Dermis microvascular lymphatic vessel endothelial cell (primary cell): ENCODE data around the gene STK16. TPM values are rescaled to one million over a fixed set of nuclear protein-coding genes. Genes with fewer than 3 reads are reported as not detected.
A peak's percentile ranks its signal among the peaks of the same experiment; 100 is the strongest.

Source experiments
- DNase-seq, 2 donors: peaks; one replicate each; pipeline versions ENCODE4 v3.0.0 to v3.0.0-alpha.2; 2010; ENCODE audit warnings: low read depth in 2 of 2
- total RNA-seq: library from RNA; depleted of rRNA; stranded (reverse); fragments of >200 nt; gene quantifications from 2 replicates; pipeline ENCODE4 v1.2.1, GENCODE V29; 2014

Gene STK16
- total RNA-seq, 1 donor from 2014 or later: 14.5 TPM

DNA sequence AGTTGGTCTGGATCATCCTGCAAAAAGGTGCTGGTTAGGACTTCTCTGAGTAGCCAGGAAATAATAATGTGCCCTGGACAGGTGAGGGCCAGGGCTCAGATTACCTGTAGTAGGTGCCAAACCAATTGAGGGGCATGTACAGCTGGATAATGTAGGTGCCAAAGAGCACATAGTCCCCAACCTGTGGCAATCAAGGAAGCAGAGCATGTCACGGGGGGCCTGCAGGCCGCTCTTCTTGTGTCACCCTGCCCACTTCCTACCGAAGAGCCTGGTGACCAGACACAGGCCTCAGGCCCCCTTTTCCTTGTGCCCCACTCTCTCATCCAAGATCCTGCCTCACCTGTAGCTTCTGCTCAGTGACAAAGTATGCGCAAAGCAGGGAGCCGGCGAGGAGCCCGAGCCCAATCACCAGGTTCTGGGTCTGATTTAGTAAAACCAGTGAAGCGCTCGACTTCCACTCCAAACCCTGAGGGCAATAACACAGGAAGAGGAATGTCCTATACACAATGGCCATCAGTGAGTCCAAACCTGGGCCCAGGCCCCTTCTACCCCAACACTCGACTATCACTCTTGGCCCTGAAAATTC, 31.7 kb upstream of the STK16 start:
- no peak for DNase-seq

- no peak for DNase-seq
These were observed 31.1 kb upstream of the STK16 start for GRCh38 chr2:219214141-219214540.

DNA sequence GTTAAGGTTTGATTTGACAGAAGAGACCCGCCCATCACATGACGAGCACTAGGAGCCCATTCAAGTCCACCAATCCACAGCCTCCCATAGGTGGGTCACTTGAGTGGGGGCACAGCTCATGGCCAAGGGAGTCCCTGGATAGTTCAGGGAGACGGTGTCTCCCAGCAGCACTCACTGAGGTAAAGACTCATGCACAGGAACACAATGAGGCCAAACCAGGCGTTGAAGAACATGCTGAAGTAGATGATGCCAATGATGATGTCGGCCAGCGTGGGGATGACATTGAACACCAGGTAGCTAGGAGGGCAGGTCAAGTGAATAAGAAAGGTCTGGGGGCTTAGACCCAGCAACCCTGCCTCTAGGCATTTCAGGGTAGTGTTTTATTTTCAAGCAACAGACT, 30.5 kb upstream of the STK16 start:
- DNase-seq: no peak

GRCh38 chr2:219215871-219216534, 29.3 kb upstream of the STK16 start:
- DNase-seq: no peak

GRCh38 chr2:219216535-219216915, 28.8 kb upstream of the STK16 start:
- DNase-seq: no peak

DNA sequence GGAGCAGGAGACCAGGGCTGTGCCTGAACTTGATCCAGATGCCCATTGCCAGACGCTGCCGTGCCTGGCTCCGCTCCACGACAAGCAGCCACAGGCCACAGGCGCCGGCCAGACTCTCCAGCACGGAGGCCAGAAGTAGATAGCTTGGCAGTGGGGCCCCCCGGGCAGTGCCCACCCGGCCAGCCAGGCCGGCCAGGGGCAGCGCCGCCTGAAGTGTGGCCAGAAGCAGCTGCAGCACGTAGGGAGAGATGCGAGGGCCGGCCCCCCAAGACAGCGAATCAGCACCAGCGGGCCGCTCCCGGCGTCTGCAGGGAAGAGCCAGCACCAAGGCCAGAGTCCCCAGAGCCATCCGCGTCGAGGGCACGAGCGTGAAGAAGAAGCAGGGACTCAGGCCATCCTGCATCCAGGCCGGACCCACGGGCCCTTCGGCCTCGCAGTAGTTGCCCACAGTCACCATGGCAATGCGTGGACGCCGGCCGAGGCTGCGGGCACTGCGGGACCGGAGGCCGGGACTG, 27.0 kb upstream of the STK16 start:
- DNase-seq: peak in 1 of 2 donors; percentile 79

DNA sequence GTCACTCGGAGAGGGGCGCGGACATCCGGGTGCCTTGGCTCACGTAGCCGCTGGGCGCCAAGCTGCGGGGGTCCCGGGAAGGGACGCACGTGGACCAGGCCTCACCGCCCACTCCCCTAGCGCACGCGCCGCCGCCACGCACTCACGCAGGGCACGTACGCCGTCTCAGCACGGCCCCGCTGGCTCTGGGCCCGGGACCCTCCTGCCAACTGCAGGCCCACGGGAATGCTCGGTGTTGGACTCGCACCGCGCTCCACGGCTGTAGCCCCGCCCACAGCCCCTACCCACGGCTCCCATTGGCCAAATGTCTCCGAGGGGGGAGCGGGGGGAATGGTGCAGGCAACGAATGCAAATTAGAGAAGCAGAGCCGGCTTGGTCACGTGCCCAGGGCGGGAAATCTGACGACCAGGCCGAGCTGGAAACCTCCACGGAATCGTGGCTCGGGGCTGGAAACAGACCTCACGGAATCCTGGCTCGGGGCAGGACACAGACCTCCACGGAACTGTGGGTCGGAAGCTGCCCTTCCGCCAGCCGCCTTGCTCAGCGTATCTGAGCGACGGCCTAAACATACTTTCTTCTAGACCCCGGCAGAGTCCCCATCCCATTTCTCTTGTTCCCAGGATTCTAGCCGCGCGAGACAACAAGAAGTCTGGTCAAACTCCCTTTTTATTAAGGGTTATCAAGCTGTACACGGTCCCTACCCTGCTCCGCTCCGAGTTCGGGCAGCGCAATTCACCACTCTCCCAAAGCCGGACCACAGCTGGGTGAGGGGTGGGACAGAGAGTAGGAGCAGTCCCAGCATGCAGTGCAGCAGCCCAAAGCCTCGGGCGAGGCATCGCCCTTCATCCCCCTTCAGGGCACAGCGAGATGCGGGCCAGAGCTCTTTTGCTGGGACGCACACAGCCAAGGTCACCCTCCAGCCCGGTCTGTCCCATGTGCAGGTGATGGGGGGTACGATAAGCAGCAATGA, 26.3 kb upstream of the STK16 start, which contains the start of gene ABCB6:
Gene ABCB6, minus strand, starts transcription at position 227 of the 970 bp plus-strand sequence. CDS start 285 bp downstream, outside the sequence.
- peak; percentile 83 to 93 for DNase-seq

GRCh38 chr2:219219784-219220532, 25.3 kb upstream of the STK16 start:
- DNase-seq: no peak

DNA sequence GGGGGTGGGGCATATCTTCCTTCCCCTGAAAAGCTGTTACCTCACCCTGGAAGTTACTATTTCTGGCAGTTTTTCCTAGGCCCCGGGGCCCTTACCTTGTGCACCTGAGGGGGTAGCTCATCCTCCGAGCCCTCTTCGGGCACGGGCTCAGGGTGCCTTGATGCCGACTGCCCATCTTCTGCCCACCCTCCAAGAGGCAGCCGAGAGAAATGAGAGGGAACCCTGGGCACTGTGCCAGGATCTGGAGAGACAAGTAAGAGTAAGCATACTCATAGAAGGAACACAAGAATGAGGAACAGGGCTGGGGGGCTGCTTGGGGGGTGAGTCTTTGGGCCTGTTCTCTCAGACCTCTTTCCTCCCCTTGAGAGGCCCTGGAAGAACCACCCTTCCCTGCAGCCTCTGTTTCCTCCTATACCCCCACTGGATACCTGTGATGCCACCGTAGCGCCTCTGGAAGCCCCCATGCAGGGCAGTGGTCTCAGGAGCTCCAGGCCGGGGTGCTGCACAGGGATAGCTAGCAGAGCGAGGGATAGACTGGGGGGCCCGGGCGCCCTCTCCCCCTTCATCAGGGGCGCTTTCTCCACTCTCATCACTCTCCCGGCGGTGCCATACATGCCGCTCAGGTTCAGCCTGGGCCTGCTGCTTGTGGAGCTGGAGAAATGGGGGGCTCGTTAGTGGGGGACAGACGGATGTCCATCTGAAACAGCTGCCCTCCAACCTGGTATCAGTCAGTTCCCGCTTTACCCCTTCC, 24.5 kb upstream of the STK16 start:
- DNase-seq: no peak

DNA sequence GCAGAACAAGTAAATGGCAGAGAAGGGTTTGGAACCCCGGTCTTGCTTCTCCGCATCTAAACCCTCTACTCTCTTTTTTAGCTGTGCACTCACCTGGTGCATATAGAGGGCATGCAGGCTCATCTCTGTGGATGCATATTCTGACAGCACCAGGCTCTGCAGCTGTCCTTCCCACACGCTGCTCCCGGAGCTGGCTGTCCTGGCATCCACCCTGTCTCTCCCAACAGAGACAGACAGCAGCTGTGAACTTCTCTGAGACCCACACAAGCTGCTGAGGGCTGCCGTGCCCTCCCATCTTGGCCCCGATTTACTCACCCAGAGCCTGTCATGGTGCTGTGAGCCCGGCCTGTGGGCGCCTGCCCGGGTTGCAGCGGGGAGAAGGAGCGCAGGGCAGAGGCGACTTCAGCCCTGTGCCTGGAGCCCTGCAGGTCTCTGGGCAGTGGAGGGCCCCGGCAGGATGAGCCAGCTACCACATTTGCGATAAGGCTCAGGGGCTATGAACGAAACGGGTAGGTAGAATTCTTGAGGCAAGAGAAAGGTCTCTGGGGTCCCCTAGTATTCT, 23.2 kb upstream of the STK16 start:
- DNase-seq: no peak

- no peak for DNase-seq
These were observed 21.3 kb upstream of the STK16 start for GRCh38 chr2:219223831-219224610.

- DNase-seq: no peak
These were observed 19.9 kb upstream of the STK16 start for GRCh38 chr2:219225350-219225749.

- DNase-seq: no peak
These were observed 17.0 kb upstream of the STK16 start for GRCh38 chr2:219228041-219228910.

DNA sequence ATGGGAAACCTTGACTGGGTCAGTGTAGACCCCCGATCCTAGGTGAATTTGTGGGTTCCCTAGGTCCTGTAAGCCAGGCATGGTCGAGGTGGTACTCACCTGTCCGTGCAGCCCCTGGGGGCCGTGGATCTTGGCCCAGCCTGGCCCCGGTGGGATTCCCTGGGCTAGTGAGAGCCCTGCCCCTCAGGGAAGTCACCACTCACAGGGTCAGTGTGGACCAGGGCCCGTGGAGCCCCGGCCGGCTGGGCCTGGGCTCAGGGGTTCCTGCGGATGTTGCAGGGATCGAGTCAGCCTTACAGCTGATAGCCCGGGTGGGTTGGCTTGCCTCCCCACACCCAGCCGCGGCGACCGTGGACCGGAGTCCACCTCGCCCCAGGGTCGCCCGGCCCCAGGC, 16.4 kb upstream of the STK16 start:
- DNase-seq: no peak

GRCh38 chr2:219229305-219230058, 15.8 kb upstream of the STK16 start, which contains the start of the genes ANKZF1 and ATG9A:
ANKZF1 (plus strand) TSS chr2:219229806; CDS start chr2:219230258, 452 bp downstream.
ATG9A (minus strand) TSS chr2:219229636; CDS start chr2:219228024, 1,612 bp downstream.
- peak; percentile 96 to 100 for DNase-seq

- peak in 1 of 2 donors; percentile 64 for DNase-seq
These were observed 15.2 kb upstream of the STK16 start for GRCh38 chr2:219230059-219230540.

DNA sequence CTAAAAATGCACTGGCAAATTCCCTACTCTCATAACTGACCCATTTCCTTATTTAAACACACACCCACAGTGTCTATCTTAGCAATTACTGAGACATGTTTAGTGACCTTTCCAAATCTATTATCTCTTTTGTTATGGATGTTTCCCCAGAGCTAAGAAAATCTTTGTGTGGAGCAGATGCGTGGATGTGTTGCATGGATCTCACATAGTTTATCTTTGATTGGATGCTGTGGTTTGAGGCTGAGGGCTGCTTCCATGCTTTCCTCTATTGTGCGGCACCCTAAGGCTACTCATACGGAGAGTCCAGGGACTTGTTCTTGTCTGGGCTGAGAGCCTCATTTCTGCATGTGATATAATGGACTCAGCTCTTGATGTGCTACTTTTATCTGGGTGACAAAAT, 10.9 kb upstream of the STK16 start:
- DNase-seq: no peak
